ENCODE results near the gene FEM1C.

FEM1C gene, protein sequence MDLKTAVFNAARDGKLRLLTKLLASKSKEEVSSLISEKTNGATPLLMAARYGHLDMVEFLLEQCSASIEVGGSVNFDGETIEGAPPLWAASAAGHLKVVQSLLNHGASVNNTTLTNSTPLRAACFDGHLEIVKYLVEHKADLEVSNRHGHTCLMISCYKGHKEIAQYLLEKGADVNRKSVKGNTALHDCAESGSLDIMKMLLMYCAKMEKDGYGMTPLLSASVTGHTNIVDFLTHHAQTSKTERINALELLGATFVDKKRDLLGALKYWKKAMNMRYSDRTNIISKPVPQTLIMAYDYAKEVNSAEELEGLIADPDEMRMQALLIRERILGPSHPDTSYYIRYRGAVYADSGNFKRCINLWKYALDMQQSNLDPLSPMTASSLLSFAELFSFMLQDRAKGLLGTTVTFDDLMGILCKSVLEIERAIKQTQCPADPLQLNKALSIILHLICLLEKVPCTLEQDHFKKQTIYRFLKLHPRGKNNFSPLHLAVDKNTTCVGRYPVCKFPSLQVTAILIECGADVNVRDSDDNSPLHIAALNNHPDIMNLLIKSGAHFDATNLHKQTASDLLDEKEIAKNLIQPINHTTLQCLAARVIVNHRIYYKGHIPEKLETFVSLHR

DNA sequence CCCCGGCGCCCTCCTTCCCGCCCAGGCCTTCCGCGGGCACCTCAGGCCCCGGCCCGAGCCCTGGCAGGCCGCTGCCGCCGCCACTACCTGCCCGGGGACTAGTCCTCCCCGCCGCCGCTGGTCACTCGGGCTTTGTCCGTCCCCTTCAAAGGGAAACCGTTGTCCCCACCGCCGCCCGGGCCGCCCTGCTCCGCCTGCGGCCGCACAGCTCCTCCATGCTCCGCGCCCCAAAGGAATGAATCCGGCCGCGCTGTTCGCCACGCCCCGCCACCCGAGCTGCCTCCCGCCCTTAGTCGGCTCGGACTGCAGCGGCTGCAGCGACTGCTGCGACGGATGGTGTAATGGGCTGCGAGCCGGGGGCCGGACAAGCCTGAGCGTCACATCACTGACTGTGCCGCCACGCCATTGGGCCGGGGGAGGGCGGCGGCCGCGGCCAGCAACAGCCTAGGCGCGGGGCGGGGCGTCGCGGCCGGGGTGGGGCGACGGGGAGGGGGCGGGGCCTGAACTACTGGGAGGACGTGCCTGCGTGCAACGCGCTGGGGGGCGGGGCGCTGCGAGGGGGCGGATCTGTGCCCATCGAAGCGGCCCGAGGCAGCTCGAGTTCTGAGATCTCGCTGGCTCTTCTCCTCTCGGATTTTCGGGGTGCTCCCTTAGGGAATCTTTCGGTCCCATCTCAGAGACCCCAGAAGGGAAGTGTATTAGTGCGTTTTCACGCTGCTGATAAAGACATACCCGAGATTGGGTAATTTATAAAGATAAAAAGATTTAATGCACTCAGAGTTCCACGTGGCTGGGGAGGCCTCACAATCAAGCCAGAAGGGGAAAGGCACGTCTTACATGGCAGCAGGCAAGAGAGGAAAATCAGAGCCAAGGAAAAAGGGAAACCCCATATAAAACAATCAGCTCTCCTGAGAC is at the start of gene FEM1C:
Gene FEM1C, minus strand, starts transcription at position 340 of the 915 bp plus-strand sequence. CDS start 1,282 bp downstream, outside the sequence.
- DNase-seq: peak; percentile 97

GRCh38 chr5:115589043-115589442 is 44.5 kb upstream of the FEM1C start:
- DNase-seq: no peak

GRCh38 chr5:115588640-115589039 is 44.1 kb upstream of the FEM1C start:
- no peak for DNase-seq

DNA sequence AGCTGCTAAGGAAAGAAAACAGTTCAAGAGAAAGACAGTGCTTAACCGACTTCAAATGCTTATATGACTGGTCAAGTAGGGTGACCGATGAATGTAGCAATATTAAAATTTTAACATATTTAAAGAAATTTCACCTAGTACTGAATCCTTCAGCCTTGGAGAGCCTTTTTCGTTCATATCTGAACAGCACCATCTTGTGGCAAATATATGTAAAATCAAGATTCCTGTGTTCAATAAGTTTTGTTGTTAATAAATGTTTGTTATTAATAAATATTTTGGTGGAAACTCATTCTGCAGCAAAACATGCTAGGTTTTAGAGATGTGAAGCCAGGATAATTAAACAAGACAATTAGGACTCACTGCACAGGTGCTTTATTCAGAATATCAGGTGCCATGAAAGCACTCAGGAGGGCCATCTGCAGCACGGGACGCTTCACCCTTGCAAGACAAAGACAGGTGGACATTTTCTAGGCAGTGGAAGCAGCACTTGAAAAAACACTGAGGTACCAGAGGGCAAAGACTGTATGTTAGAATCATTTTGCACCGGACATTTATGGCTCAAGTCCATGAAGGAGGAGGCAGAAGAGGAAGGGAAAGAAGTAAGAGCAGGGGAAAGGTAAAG is 42.1 kb upstream of the FEM1C start:
- DNase-seq: no peak

- no peak for DNase-seq
Measured at GRCh38 chr5:115585265-115585664, 40.7 kb upstream of the FEM1C start.

GRCh38 chr5:115584501-115584900 is 39.9 kb upstream of the FEM1C start:
- no peak for DNase-seq

DNA sequence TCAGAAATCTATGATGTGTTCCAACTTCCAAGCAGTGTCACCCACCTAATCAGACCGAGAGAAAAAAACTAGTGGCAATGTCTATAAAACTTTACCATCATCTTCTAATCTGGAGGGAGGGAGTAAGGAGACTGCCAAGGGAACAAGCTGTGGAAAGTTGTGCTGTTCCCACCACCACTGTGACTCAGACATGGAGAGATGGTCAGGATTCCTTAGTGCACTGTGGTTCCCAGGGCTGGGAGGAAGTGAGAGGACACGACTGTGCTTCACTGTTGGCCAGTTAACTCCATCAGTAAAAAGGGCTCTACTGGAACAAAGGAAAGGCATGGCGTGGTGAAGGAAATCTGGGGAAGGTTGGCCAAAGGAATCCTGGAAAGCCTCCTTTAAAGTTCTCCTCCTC is 38.9 kb upstream of the FEM1C start:
- DNase-seq: no peak

GRCh38 chr5:115580941-115581340 is 36.4 kb upstream of the FEM1C start:
- no peak for DNase-seq

- no peak for DNase-seq
Measured at GRCh38 chr5:115579747-115580173, 35.2 kb upstream of the FEM1C start.

- no peak for DNase-seq
Measured at GRCh38 chr5:115579216-115579615, 34.6 kb upstream of the FEM1C start.

DNA sequence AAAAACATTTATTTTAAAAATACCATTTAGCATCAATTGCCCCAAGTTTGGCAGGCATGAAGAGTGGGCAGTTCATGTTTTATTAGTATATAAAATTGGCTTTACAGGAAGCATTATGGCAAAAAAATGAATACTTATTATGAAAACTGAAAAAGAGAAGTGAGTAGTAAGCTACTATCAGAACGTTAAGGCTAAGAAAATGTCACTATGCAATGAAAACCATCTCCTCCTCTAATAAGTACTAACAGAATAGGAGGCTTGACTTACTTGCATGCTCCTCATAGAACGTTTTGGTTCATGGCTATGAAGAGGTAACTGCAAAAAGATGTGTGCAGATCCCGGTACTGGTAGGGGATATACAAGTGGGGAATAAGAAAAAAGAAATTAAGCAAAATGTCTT is 34.1 kb upstream of the FEM1C start:
- no peak for DNase-seq

DNA sequence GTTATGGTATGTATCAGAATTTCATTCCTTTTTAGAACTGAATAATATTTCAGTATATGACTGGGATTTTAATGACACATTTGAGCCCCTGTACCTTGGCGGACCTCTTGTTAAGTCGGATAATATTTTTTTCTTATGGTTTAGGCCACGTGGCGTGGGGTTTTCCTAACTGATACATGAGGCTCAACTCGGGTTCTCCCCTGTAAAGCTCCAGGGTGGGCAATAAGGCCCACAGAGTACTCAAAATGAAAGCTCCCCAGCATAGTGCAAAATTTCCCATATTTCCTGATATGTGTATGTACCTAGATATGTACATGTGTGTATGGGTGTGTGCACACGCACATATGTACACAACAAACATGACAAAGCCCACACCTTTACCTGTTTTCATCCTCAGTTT is 33.2 kb upstream of the FEM1C start:
- no peak for DNase-seq

GRCh38 chr5:115577329-115577728 is 32.8 kb upstream of the FEM1C start:
- DNase-seq: no peak

DNA sequence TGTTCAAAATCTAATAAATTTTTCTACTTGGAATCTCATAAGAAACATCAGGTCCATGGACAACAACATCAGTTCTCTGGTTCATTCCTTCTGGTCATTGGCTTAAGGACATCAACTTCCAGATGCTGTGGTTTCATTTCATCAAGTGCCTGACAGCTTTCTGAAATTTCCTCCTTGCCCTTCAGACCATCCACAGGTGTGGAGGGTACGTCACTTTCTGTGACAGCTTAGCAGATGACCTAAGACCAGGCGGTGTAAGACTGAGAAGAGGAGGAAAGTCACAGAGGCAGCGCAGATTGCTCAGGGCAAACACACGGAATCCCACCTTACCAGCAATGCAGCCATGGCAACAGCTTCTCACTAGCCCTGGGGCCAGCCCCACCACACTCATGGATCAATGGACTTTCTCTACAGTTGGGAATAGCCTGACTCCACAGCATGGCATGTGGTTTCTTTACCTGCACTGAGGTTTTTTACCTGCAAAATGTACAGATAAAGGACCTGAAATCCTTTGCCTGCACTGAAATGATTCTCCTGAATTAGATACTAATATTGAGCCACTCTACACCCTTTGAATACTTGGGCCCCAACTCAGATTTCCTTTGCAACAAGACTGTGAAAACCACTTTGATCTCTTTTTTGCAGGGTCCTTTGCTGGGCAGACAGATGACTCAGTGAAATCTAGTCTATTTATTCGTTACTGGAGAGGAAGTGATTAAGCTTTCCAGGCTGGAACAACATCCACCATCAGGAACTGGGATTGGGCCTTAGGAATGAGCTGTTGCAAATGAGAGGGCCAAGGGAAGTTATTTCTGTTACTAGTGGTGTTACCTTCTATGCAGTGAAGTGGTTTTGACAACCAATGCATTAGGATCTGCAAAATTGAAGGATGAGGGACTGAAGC is 30.8 kb upstream of the FEM1C start:
- DNase-seq: no peak

- DNase-seq: no peak
Measured at GRCh38 chr5:115573133-115573532, 28.6 kb upstream of the FEM1C start.

DNA sequence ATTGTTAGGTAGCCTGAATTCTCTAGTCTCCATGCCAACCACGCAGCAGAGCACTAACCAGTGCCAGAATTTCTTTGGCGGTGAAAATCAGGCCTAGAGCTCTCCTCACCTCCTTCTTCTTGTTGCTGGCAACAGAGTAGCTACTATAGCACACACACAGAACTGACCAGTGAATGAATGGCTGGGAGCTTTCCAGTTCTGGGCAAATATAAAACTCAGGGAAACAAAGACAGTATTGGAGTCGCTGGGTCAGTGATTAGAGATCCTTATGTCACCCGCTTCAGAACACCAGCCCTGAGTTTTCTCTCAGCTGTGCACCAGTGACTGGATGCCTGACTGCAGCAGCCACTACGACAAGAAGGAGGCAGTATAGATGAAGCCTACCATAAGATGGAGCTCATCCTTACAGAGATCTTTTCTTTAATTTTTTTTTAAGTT is 26.9 kb upstream of the FEM1C start:
- DNase-seq: no peak

DNA sequence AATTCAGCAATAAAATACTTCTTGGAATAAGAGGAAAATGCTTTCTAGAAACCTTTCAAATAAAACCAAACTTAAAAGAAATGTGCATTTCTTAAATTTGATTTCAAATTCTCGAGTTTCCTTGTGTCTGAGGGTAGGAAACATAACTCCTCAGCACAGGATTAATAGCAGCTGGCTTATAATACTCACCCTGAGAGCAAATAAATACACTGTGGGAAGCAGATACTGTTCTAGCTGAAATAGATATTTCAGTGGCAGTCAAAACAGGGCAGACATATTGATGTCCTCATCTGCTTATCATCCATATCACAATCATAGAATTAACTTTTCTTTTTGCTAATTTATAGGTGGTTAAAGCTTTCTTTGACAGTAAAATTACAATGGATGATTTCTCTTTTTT is 24.1 kb upstream of the FEM1C start:
- DNase-seq: no peak

DNA sequence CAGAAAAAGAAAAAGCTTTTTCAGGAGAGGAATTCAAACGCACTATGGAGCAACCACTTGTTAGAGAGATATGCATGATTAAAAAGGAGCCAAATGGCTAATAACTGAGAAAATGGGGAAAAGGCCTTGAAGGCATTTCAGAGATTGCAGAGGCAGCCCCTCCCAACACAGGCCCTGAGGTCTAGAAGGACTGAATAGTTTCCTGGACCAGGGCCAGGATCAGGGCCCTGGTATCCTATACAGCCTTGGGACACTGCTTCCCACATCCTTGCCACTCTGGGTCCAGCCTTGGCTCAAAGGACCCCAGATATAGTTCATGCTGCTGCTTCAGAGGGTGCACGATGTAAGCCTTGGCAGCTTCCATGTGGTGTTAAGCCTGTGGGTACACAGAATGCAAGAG is 20.7 kb upstream of the FEM1C start:
- DNase-seq: no peak

- DNase-seq: no peak
Measured at GRCh38 chr5:115561176-115561575, 16.6 kb upstream of the FEM1C start.

DNA sequence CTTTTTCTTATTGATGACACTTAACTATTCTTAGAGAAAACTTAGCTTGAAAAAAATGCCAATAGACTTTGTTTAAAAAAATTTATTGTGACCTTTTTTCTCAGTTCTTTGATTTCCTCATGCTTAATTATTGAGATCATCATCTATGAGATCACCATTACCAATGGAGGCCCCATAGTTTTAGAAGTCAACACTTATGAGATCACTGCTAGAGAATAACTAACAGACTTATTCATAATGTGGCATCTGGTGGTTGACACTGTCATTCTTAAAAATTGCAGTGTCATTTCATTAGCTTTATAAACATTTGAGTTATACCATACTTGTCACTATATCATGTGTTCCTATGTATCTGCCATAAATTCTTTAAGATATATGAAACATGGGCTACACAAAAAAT is 14.9 kb upstream of the FEM1C start:
- DNase-seq: no peak

- DNase-seq: no peak
Measured at GRCh38 chr5:115558388-115558956, 13.9 kb upstream of the FEM1C start.

Data from stimulated activated CD4-positive, alpha-beta T cell treated with anti-CD3 and anti-CD28 coated beads, Interleukin-1b, Interleukin-23, amount 100 ng/mL, for 48 hours (primary cell).